Measurements from ENCODE around the gene ARHGAP1.
"Not testable (repeated sequence)": the region's sequence is repeated elsewhere in the genome, so short reads cannot be mapped to it uniquely, and the experiment has no call there.

ARHGAP1 gene

GRCh38 chr11:46710821-46711269, 10.4 kb upstream of the ARHGAP1 start:
- ChIA-PET CTCF (no interaction called here), POLR2A (interaction anchor here (1.2 kb wide), 1 partner anchor 10 kb away, joined by 4 read pairs; the partner anchor contains the start of genes ARHGAP1 and ZNF408)
- no peak for DNase-seq (ENCODE audit: extremely low spot score)
- TF ChIP-seq CTBP1 (IDR thresholded peaks at IDR 0.05; ENCODE audit: borderline replicate concordance) (no peak), SUZ12 (IDR thresholded peaks at IDR 0.05) (no peak), ZNF384 (IDR thresholded peaks at IDR 0.05) (no peak), FOXM1 (IDR thresholded peaks at IDR 0.05; ENCODE audit: borderline replicate concordance) (no peak), SP1 (IDR thresholded peaks at IDR 0.05) (no peak), LEF1 (IDR thresholded peaks at IDR 0.05; ENCODE audit: borderline replicate concordance) (no peak), BHLHE40 (IDR thresholded peaks at IDR 0.05; ENCODE audit: borderline replicate concordance) (no peak), ARNT (IDR thresholded peaks at IDR 0.05) (no peak), L3MBTL2 (conservative IDR thresholded peaks at IDR 0.05) (no peak), FOXK2 (IDR thresholded peaks at IDR 0.05) (no peak), TARDBP (IDR thresholded peaks at IDR 0.05) (no peak), ELF4 (IDR thresholded peaks at IDR 0.05) (no peak)

- DNase-seq (ENCODE audit: extremely low spot score); POLR2A ChIA-PET: not testable (repeated sequence)
- CTCF ChIA-PET, result interaction anchor here (0.7 kb wide), 1 partner anchor 131 kb away, joined by 3 read pairs; no protein-coding TSS in a partner anchor
Measured at GRCh38 chr11:46709351-46709750, 8.9 kb upstream of the ARHGAP1 start.

- TF ChIP-seq SP1 (IDR thresholded peaks at IDR 0.05) (no peak), FOXA1 (IDR thresholded peaks at IDR 0.05) (no peak), FOXK2 (IDR thresholded peaks at IDR 0.05) (no peak), TARDBP (IDR thresholded peaks at IDR 0.05) (no peak), LEF1 (IDR thresholded peaks at IDR 0.05; ENCODE audit: borderline replicate concordance) (no peak), NFRKB (IDR thresholded peaks at IDR 0.05) (no peak), SUZ12 (IDR thresholded peaks at IDR 0.05) (no peak), FOXM1 (IDR thresholded peaks at IDR 0.05; ENCODE audit: borderline replicate concordance) (no peak), PKNOX1 (IDR thresholded peaks at IDR 0.05) (no peak), CTBP1 (IDR thresholded peaks at IDR 0.05; ENCODE audit: borderline replicate concordance) (no peak), ARNT (IDR thresholded peaks at IDR 0.05) (no peak), HDGF (IDR thresholded peaks at IDR 0.05; ENCODE audit: borderline replicate concordance) (no peak), ELF4 (IDR thresholded peaks at IDR 0.05) (no peak), L3MBTL2 (conservative IDR thresholded peaks at IDR 0.05) (no peak), BHLHE40 (IDR thresholded peaks at IDR 0.05; ENCODE audit: borderline replicate concordance) (no peak), ZNF384 (IDR thresholded peaks at IDR 0.05) (no peak)
- CTCF ChIA-PET, result no interaction called here
Measured at GRCh38 chr11:46706886-46707285, 6.5 kb upstream of the ARHGAP1 start.

DNA sequence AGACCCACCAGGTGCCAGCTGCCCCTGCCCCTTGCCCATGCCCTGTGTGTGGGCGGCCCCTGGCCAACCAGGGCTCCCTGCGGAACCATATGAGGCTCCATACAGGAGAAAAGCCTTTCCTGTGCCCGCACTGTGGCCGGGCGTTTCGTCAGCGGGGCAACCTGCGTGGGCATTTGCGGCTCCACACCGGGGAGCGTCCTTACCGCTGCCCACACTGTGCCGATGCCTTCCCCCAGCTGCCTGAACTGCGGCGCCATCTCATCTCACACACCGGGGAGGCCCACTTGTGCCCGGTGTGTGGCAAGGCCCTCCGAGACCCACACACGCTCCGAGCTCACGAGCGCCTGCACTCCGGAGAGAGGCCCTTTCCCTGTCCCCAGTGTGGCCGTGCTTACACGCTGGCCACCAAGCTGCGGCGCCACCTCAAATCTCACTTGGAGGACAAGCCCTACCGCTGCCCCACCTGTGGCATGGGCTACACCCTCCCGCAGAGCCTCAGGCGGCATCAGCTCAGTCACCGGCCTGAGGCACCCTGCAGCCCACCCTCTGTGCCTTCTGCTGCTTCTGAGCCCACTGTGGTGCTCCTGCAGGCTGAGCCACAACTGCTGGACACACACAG, 4.8 kb upstream of the ARHGAP1 start:
- POLR2A ChIA-PET, result no interaction called here
- TF ChIP-seq ELF4 (IDR thresholded peaks at IDR 0.05), result no peak
- TF ChIP-seq FOXM1 (IDR thresholded peaks at IDR 0.05; ENCODE audit: borderline replicate concordance), result no peak
- no peak for TF ChIP-seq NFRKB (IDR thresholded peaks at IDR 0.05)
- no peak for TF ChIP-seq FOXA1 (IDR thresholded peaks at IDR 0.05)
- TF ChIP-seq CTBP1 (IDR thresholded peaks at IDR 0.05; ENCODE audit: borderline replicate concordance), result no peak
- TF ChIP-seq HDGF (IDR thresholded peaks at IDR 0.05; ENCODE audit: borderline replicate concordance), result no peak
- TF ChIP-seq PKNOX1 (IDR thresholded peaks at IDR 0.05), result no peak
- TF ChIP-seq TARDBP (IDR thresholded peaks at IDR 0.05), result no peak
- no peak for TF ChIP-seq FOXK2 (IDR thresholded peaks at IDR 0.05)
- TF ChIP-seq SUZ12 (IDR thresholded peaks at IDR 0.05), result no peak
- no peak for TF ChIP-seq BHLHE40 (IDR thresholded peaks at IDR 0.05; ENCODE audit: borderline replicate concordance)
- TF ChIP-seq SP1 (IDR thresholded peaks at IDR 0.05), result no peak
- CTCF ChIA-PET, result no interaction called here
- DNase-seq (ENCODE audit: extremely low spot score), result no peak

More at GRCh38 chr11:46706886-46707285, 6.5 kb upstream of the ARHGAP1 start:
- no peak for DNase-seq (ENCODE audit: extremely low spot score)
- POLR2A ChIA-PET, result interaction anchor here (2.2 kb wide), 1 partner anchor 13 kb away, joined by 6 read pairs; no protein-coding TSS in a partner anchor

- DNase-seq (ENCODE audit: extremely low spot score), result no peak
- ChIA-PET POLR2A (interaction anchor here (0.7 to 2.6 kb wide), 12 partner anchors 10 to 235 kb away, joined by 3 to 8 read pairs (median 4); partner anchors contain the start of genes AMBRA1, CSTPP1 and F2), CTCF (interaction anchor here (0.6 kb wide), 1 partner anchor 41 kb away, joined by 4 read pairs; no protein-coding TSS in a partner anchor)
Measured at GRCh38 chr11:46701078-46701654, 747 bp upstream of the ARHGAP1 start.

More at GRCh38 chr11:46701078-46701654, 747 bp upstream of the ARHGAP1 start:
- TF ChIP-seq SP1 (IDR thresholded peaks at IDR 0.05) (no peak), ELF4 (IDR thresholded peaks at IDR 0.05) (no peak), CTBP1 (IDR thresholded peaks at IDR 0.05; ENCODE audit: borderline replicate concordance) (no peak), PKNOX1 (IDR thresholded peaks at IDR 0.05) (no peak), FOXM1 (IDR thresholded peaks at IDR 0.05; ENCODE audit: borderline replicate concordance) (no peak)
